Daoy (cell line): ENCODE results near the gene MESP2. TPM values are rescaled to one million over a fixed set of nuclear protein-coding genes. Genes with fewer than 3 reads are reported as not detected.

Source experiments
- DNase-seq: peaks from one replicate; pipeline ENCODE4 v3.0.0-alpha.2; 2015; ENCODE audit warnings: low read depth
- total RNA-seq: library from RNA; depleted of rRNA; stranded (reverse); fragments of >200 nt; shearing (Covaris generic); gene quantifications from 2 replicates; pipeline ENCODE4 v1.2.3, GENCODE V29; 2014; rRNA removed

Gene MESP2
- 0.29 and 0.54 TPM in 2 replicates for total RNA-seq

- peak; percentile 76 for DNase-seq
Measured at GRCh38 chr15:89776274-89777072, at the start of gene MESP2. Gene MESP2 (plus strand): TSS chr15:89776332. CDS start chr15:89776358, 26 bp downstream.

- no peak for DNase-seq
Measured at GRCh38 chr15:89728254-89728653, 47.9 kb upstream of the MESP2 start.

- no peak for DNase-seq
Measured at GRCh38 chr15:89731275-89731674, 44.9 kb upstream of the MESP2 start.

GRCh38 chr15:89732451-89733172 is 43.5 kb upstream of the MESP2 start:
- DNase-seq = no peak

GRCh38 chr15:89735773-89736172 is 40.4 kb upstream of the MESP2 start:
- DNase-seq = no peak

GRCh38 chr15:89740137-89740536 is 36.0 kb upstream of the MESP2 start:
- peak; percentile 69 for DNase-seq

GRCh38 chr15:89743011-89743410 is 33.1 kb upstream of the MESP2 start:
- DNase-seq = no peak

- no peak for DNase-seq
Measured at GRCh38 chr15:89743594-89743993, 32.5 kb upstream of the MESP2 start.

- no peak for DNase-seq
Measured at GRCh38 chr15:89745131-89745530, 31.0 kb upstream of the MESP2 start.

DNA sequence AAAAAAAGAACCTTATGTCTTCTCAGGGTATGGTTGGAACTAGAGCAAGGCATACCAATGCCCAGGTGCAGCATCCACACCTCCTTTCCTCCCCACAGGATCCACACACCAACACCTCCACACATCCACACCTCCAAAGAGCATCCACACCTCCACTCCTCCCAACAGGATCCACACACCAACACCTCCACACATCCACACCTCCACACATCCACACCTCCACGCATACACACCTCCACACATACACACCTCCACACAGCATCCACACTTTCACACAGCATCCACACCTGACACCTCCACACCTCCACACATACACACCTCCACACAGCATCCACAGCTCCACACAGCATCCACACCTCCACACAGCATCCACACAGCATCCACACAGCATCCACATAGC is 30.4 kb upstream of the MESP2 start:
- DNase-seq = no peak

DNA sequence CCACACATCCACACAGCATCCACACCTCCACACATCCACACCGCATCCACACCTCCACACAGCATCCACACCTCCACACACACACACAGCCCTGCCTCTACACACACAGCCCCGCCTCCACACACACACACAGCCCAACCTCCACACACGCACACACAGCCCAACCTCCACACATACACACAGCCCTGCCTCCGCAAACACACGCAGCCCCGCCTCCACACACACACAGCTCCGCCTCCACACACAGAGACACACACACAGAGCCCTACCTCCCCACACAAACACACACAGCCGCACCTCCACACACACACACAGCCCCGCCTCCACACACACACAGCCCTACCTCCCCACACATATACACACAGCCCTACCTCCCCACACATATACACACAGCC is 29.7 kb upstream of the MESP2 start:
- no peak for DNase-seq

DNA sequence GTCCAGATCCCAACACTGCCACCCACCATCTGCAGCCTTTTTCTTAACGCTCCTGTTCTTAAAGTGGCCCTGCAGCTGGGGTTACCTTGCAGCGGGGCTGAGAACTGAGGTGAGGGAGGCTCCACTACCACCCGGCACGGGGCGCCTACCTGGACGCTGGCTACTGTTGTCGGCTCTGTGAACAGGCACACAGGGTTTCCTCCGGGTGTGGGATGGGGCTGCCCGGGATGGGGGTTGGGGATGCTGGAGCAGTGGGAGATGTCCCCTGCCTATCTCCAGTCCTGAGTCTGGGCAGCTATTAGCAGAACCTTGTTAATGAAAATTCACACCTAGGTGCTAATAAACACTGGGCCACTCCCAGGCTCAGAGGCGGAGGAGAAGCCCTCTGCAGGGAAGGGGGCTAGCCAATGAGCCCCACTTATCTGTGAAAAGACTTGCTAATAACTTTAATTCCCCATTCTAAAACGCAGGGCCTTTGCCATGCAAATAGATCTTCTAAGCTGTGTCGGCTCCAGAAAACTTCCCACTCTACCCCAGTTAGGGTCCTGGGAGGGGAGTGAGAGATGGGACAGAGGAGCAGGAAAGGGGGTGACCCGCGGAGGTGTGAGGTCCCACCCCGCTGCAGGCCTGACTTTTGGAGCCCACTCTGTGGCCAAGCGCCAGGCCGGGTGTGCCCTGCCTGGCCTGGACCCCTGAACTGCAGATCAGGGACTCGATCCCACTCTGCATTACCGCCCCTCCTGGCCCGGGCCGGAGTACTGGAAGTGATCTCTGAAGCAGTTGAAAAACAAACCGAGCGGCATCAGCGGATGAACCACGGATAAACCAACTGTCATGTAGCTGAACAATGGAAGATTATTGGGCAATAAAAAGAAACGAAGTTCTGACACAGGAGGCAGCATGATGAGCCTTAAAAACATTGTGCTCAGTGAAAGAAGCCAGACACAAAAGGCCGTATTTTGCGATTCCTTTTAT is 28.1 kb upstream of the MESP2 start:
- DNase-seq = no peak

DNA sequence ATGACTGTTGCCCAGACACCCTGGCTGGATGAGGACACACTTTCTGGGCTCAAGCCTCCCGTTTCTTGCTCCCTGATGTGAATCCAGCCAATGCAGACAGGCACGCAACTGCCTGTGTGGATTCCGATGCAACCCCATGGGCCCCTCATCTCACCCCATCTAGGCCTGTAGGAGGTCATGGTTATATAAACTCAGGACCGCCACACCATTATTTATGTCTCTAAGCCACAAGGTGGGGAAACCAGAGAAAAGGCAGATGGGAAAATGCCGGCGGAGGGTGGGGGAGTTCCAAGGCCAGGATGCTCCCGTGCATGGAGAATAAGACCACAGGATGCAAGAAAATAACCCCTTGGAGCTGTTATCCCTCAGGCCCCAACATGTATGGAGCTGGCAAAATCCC is 27.1 kb upstream of the MESP2 start:
- no peak for DNase-seq

DNA sequence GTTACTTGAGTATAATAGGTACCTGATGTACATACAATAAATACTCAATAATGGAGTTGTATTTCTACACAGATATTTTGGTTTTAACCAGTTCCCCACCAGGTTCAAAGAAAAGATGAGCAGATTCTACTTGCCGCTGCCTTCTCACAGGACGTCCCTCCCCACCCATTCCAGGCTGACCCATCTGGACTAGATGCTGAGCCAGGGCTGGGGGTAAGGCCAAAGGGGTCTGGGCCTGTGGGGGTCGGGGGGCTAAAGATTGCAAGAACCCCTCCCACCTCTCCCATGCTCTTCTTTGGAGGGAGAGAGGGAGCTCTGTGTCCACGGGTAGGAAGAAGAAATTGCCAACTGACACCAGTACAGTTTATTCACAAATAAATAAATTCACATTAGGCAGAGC is 26.6 kb upstream of the MESP2 start:
- DNase-seq = no peak

DNA sequence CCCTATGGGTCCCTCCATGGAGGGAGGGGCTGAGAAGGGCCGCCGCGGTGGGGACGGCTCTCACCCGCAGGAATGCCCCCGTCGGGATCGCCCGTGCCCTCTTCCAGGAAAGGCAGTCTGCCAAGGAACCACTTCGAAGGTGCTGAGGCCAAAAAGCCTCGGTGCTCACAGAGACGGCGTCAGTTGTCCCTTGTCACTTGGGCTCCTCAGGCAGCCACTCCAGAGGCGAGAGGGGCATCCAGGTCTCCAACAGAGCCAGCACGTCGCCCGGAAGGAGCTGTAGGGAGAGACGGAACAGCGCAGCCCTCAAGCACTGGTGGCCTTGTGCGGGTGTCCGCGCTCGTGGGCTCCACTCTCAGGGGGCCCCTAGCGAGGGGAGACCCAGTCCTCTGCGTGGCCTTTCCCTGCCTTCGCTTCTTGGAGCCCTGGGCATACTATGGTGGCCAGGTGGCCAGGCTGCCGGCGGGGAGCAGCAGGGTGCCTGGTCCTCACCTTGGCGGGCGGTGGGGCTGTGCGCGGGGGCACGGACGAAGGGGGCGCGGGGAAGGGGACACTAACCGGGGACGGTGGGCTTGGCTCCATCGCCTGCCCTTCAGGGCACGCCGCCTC is 26.1 kb upstream of the MESP2 start:
- DNase-seq = peak; percentile 18

GRCh38 chr15:89750560-89751542 is 25.3 kb upstream of the MESP2 start, which contains the start of gene MESP1:
Gene MESP1 (minus strand): TSS chr15:89751249. CDS start chr15:89751231, 18 bp downstream.
- peak; percentile 97 for DNase-seq

GRCh38 chr15:89751748-89752147 is 24.4 kb upstream of the MESP2 start:
- DNase-seq = no peak

- no peak for DNase-seq
Measured at GRCh38 chr15:89753855-89754254, 22.3 kb upstream of the MESP2 start.

- DNase-seq = no peak
Measured at GRCh38 chr15:89754361-89755154, 21.6 kb upstream of the MESP2 start.
